Parathyroid adenoma (tissue), 2 donors: ENCODE results near the gene CSAG2.
"Not testable (repeated sequence)": the region's sequence is repeated elsewhere in the genome, so short reads cannot be mapped to it uniquely, and the experiment has no call there.

Source experiments
- H2AFZ ChIP-seq: fragments of 300-600 bp; sonication (generic); one replicate; pipeline ENCODE4 v1.7.0; 2017; ENCODE audit warnings: antibody characterized with exemption, mild to moderate bottlenecking
- H3K27ac ChIP-seq: fragments of 300-600 bp; sonication (generic); one replicate; pipeline ENCODE4 v1.7.0; 2017
- H3K27me3 ChIP-seq: fragments of 300-600 bp; sonication (generic); one replicate; pipeline ENCODE4 v1.7.0; 2017; ENCODE audit warnings: low read length; ENCODE audit not compliant: control insufficient read depth, insufficient read depth
- H3K36me3 ChIP-seq: fragments of 300-600 bp; sonication (generic); one replicate; pipeline ENCODE4 v1.7.0; 2017; ENCODE audit warnings: low read length; ENCODE audit not compliant: control insufficient read depth, insufficient read depth
- H3K4me1 ChIP-seq: fragments of 300-600 bp; sonication (generic); one replicate; pipeline ENCODE4 v1.7.0; 2017; ENCODE audit warnings: control low read depth
- H3K4me2 ChIP-seq: fragments of 300-600 bp; sonication (generic); one replicate; pipeline ENCODE4 v1.7.0; 2017; ENCODE audit warnings: low read length
- H3K4me3 ChIP-seq: fragments of 300-600 bp; sonication (generic); one replicate; pipeline ENCODE4 v1.7.0; 2017; ENCODE audit warnings: low read depth, low read length
- H3K79me2 ChIP-seq: fragments of 300-600 bp; sonication (generic); one replicate; pipeline ENCODE4 v1.7.0; 2017; ENCODE audit warnings: control low read depth
- H3K9ac ChIP-seq: fragments of 300-600 bp; sonication (generic); one replicate; pipeline ENCODE4 v1.7.0; 2017; ENCODE audit warnings: mild to moderate bottlenecking
- H3K9me3 ChIP-seq: fragments of 300-600 bp; sonication (generic); one replicate; pipeline ENCODE4 v1.7.0; 2017; ENCODE audit warnings: low read length; ENCODE audit not compliant: control insufficient read depth
- TF ChIP-seq, protein P1 (sequence below): fragments of 300-600 bp; sonication (generic); IDR thresholded peaks from one replicate; pipeline ENCODE4 v1.7.0; 2017; ENCODE audit warnings: antibody characterized with exemption, mild to moderate bottlenecking
- donor health status: primary hyperparathyroidism.

The CSAG2 gene

DNA sequence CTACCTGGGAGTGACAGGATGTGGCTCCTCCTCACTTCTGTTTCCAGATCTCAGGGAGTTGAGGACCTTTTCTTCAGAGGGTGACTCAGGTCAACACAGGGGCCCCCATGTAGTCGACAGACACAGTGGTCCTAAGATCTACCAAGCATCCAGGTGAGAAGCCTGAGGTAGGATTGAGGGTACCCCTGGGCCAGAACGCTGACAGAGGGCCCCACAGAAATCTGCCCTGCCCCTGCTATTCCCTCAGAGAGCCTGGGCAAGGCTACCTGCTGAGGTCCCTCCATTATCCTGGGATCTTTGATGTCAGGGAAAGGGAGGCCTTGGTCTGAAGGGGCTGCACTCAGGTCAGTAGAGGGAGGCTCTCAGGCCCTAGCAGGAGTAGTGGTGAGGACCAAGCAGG, 26.0 kb upstream of the CSAG2 start:
- Histone ChIP-seq H3K79me2 (no peaks in the 10 kb centered on the region), H3K36me3 (no peaks in the 10 kb centered on the region), H2AFZ (no peak overlapping the region), H3K9ac (no peak overlapping the region), H3K9me3 (no peaks in the 10 kb centered on the region), H3K27me3 (no peaks in the 10 kb centered on the region), H3K4me3 (no peak overlapping the region), H3K27ac (no peak overlapping the region), H3K4me2 (no peak overlapping the region), H3K4me1 (no peaks in the 10 kb centered on the region)
- TF ChIP-seq, protein P1, sequence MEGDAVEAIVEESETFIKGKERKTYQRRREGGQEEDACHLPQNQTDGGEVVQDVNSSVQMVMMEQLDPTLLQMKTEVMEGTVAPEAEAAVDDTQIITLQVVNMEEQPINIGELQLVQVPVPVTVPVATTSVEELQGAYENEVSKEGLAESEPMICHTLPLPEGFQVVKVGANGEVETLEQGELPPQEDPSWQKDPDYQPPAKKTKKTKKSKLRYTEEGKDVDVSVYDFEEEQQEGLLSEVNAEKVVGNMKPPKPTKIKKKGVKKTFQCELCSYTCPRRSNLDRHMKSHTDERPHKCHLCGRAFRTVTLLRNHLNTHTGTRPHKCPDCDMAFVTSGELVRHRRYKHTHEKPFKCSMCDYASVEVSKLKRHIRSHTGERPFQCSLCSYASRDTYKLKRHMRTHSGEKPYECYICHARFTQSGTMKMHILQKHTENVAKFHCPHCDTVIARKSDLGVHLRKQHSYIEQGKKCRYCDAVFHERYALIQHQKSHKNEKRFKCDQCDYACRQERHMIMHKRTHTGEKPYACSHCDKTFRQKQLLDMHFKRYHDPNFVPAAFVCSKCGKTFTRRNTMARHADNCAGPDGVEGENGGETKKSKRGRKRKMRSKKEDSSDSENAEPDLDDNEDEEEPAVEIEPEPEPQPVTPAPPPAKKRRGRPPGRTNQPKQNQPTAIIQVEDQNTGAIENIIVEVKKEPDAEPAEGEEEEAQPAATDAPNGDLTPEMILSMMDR: no peak

DNA sequence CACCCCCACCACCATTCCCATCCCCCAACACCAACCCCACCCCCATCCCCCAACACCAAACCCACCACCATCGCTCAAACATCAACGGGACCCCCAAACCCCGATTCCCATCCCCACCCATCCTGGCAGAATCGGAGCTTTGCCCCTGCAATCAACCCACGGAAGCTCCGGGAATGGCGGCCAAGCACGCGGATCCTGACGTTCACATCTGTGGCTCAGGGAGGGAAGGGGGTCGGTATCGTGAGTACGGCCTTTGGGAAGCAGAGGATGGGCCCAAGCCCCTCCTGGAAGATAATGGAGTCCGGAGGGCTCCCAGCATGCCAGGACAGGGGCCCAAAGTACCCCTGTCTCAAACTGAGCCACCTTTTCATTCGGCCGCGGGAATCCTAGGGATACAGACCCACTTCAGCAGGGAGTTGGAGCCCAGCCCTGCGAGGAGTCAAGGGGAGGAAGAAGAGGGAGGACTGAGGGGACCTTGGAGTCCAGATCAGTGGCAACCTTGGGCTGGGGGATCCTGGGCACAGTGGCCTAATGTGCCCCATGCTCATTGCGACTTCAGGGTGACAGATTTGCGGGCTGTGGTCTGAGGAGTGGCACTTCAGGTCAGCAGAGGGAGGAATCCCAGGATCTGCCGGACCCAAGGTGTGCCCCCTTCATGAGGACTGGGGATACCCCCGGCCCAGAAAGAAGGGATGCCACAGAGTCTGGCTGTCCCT, 25.2 kb upstream of the CSAG2 start:
- H3K9me3 ChIP-seq, H3K4me3 ChIP-seq, H3K27me3 ChIP-seq, H3K4me2 ChIP-seq, H3K27ac ChIP-seq, H3K79me2 ChIP-seq, H2AFZ ChIP-seq, H3K36me3 ChIP-seq, H3K9ac ChIP-seq, H3K4me1 ChIP-seq: not testable (repeated sequence)

DNA sequence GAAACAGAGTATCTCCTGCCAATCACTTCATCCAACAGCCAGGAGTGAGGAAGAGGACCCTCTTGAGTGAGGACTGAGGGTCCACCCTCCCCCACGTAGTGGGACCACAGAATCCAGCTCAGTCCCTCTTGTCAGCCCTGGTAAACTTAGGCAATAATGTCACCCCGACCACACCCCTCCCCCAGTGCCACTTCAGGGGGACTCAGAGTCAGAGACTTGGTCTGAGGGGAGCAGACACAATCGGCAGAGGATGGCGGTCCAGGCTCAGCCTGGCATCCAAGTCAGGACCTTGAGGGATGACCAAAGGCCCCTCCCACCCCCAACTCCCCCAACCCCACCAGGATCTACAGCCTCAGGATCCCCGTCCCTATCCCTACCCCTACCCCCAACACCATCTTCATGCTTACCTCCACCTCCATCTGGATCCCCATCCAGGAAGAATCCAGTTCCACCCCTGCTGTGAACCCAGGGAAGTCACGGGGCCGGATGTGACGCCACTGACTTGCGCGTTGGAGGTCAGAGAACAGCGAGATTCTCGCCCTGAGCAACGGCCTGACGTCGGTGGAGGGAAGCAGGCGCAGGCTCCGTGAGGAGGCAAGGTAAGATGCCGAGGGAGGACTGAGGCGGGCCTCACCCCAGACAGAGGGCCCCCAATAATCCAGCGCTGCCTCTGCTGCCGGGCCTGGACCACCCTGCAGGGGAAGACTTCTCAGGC, 24.3 kb upstream of the CSAG2 start, which contains the start of the genes CSAG1 and MAGEA12:
CSAG1 (minus strand) TSS at position 461 of the 715 bp plus-strand sequence. CDS start 1,261 bp downstream, outside the sequence.
MAGEA12 (plus strand) TSS at position 497 of the 715 bp plus-strand sequence. CDS start 2,405 bp downstream, outside the sequence.
- H3K4me2 ChIP-seq: no peak within 1 kb of the TSS
- no peaks in the 10 kb centered on the region for H3K36me3 ChIP-seq
- TF ChIP-seq, protein P1: no peak
- no peak within 1 kb of the TSS for H3K27ac ChIP-seq
- no peaks in the 10 kb centered on the region for H3K9me3 ChIP-seq
- H3K4me1 ChIP-seq: no peaks in the 10 kb centered on the region
- no peak within 1 kb of the TSS for H3K9ac ChIP-seq
- no peaks in the 10 kb centered on the region for H3K79me2 ChIP-seq
- no peaks in the 10 kb centered on the region for H3K27me3 ChIP-seq
- no peak within 1 kb of the TSS for H2AFZ ChIP-seq
- H3K4me3 ChIP-seq: no peak within 1 kb of the TSS

DNA sequence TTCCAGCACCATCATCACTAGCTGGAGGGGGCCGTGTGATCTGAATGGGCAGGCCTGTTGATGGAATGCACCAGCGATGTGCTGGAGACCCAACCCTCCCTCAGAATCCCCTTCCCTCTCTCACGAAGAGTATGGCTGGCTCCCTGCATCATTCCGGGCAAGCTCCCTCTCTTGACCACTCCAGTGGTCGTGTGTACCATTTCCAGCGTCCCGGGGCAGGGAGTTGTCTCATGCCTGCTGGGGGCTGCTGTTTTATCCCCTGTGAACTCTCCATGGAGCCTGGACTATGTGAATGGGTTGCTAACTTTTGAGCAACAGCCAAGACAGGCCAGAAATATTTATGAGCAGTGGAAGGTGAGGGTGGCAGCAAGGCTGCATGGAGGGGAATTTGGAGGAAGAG, 16.3 kb upstream of the CSAG2 start:
- Histone ChIP-seq H3K27ac (no peak overlapping the region), H3K9me3 (no peaks in the 10 kb centered on the region), H3K4me2 (no peak overlapping the region), H3K79me2 (no peaks in the 10 kb centered on the region), H3K4me1 (no peaks in the 10 kb centered on the region), H3K27me3 (no peaks in the 10 kb centered on the region), H3K36me3 (no peaks in the 10 kb centered on the region), H3K9ac (no peak overlapping the region), H2AFZ (no peak overlapping the region), H3K4me3 (no peak overlapping the region)
- TF ChIP-seq, protein P1: no peak

DNA sequence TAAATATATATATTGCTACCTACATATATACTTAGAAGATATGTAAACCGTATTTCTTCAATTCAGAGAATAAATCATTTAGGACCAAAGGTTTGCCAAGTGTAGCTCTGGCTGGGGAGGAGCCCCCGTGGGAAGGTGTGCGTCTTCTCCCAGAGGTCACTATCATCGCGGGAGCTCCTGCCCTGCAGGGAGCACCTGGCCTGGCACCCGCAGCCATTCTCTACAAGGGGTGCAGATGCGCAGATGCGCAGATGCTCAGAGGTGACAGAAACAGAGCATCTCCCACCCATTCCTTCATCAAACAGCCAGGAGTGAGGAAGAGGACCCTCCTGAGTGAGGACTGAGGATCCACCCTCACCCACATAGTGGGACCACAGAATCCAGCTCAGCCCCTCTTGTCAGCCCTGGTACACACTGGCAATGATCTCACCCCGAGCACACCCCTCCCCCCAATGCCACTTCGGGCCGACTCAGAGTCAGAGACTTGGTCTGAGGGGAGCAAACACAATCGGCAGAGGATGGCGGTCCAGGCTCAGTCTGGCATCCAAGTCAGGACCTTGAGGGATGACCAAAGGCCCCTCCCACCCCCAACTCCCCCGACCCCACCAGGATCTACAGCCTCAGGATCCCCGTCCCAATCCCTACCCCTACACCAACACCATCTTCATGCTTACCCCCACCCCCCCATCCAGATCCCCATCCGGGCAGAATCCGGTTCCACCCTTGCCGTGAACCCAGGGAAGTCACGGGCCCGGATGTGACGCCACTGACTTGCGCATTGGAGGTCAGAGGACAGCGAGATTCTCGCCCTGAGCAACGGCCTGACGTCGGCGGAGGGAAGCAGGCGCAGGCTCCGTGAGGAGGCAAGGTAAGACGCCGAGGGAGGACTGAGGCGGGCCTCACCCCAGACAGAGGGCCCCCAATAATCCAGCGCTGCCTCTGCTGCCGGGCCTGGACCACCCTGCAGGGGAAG, 5.0 kb upstream of the CSAG2 start, which contains the start of gene MAGEA2B:
MAGEA2B (plus strand) TSS at position 814 of the 973 bp plus-strand sequence. CDS start 2,479 bp downstream, outside the sequence.
- not testable (repeated sequence) for H3K4me3 ChIP-seq, H2AFZ ChIP-seq, H3K27me3 ChIP-seq, H3K4me2 ChIP-seq, H3K27ac ChIP-seq, H3K4me1 ChIP-seq, H3K36me3 ChIP-seq, H3K79me2 ChIP-seq, H3K9ac ChIP-seq, H3K9me3 ChIP-seq

DNA sequence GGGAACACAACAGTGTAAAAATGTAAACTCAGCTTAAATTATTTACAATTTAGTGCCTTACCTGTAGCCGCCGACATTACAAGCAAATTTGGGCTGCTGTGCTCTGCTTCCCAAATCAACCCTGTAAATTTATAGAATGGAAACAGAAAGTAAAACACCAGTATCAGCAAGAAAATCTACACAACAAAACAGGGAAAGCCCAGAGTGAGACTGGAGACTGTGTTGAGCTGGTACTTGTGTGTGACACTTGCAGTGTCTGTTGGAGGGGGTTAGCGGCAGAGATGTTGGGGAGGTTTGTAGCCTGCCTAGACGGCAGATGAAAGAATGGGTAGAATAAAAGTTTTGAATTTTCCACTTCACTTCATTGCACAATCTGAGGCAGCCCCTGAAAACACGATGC, 4.1 kb upstream of the CSAG2 start:
- H2AFZ ChIP-seq, H3K4me3 ChIP-seq, H3K27me3 ChIP-seq, H3K9ac ChIP-seq, H3K36me3 ChIP-seq, H3K9me3 ChIP-seq, H3K4me2 ChIP-seq, H3K27ac ChIP-seq, H3K79me2 ChIP-seq, H3K4me1 ChIP-seq: not testable (repeated sequence)

DNA sequence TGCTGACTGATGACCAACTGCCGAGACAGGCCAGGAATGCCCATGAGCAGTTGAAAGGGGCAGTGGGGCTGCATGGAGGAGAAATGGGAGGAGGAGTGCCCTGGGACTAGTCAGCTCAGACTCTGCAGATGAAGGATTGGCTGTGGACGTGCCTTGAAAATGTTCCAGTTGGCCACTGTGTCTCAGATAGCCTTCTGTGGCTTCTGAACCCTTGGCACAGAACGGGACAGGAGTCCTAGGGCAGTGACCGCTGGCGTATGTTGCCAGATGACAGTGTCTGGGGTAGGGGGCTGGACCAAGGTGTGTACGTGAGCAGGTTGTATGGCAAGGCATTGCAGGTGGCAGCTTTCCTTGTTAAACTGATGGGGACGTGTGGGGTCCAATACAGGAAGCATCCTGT, 2.6 kb downstream of the CSAG2 start:
- H3K9ac ChIP-seq, H3K79me2 ChIP-seq, H3K9me3 ChIP-seq: not testable (repeated sequence)

More for the DNA sequence above, 2.6 kb downstream of the CSAG2 start:
- H3K36me3 ChIP-seq, H3K4me1 ChIP-seq, H2AFZ ChIP-seq, H3K27me3 ChIP-seq, H3K27ac ChIP-seq, H3K4me2 ChIP-seq, H3K4me3 ChIP-seq: not testable (repeated sequence)
